Stimulated activated CD8-positive, alpha-beta memory T cell treated with anti-CD3 and anti-CD28 coated beads, Interleukin-2, amount 100 ng/mL, for 48 hours (primary cell): ENCODE data around the gene FAM47A.

ENCODE experiments used
- DNase-seq, 2 donors: peaks; one replicate each; pipeline ENCODE4 v3.0.0-alpha.2; 2020; ENCODE audit warnings: low read depth in 2 of 2

Gene FAM47A

DNA sequence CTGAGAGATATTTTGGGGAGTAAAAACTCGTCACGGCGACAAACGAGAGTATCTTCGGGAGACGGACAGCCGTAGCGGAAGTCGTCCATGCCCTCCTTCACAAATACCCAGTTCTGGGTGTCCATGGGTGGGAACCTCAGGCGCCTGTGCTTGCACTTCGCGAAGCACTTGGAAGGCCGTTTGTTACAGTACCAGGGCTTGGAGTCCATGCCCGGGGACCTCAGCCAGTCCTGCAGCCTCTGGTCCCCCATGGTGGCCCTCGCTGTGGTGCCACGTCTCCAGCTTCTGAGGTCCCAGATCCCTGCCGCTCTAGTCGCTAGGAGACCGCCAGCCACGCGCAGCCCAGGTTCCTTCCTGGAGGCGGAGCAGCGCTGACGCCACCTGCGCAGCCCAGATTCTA, at the start of gene FAM47A:
Gene FAM47A (minus strand): TSS at position 287 of the 400 bp plus-strand sequence. CDS start 36 bp downstream, at position 251.
- DNase-seq = no peak

- DNase-seq = no peak
These were observed 15.2 kb upstream of the FAM47A start for GRCh38 chrX:34147345-34147744.

- no peak for DNase-seq
These were observed 14.8 kb upstream of the FAM47A start for GRCh38 chrX:34146906-34147305.

- no peak for DNase-seq
These were observed 12.1 kb upstream of the FAM47A start for GRCh38 chrX:34144246-34144645.

DNA sequence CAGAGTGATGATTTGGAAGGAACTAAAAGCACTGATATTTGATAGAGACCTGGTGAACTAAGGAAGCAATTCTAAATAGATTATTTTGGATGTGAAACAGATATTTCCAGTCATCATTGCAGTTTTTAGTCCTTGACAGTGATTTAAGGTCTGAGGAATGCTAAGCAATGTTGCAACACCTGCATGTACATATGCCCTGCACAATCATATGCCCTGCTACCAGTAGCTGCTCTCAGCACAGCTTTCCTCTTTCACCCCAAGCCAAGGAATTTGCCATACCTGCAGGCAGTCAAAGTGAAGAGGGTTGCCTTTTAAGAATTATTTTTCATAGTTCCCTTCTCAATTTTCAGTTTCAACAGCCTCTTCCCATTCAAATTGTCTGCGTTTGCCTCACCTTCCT, 8.7 kb upstream of the FAM47A start:
- DNase-seq = no peak

DNA sequence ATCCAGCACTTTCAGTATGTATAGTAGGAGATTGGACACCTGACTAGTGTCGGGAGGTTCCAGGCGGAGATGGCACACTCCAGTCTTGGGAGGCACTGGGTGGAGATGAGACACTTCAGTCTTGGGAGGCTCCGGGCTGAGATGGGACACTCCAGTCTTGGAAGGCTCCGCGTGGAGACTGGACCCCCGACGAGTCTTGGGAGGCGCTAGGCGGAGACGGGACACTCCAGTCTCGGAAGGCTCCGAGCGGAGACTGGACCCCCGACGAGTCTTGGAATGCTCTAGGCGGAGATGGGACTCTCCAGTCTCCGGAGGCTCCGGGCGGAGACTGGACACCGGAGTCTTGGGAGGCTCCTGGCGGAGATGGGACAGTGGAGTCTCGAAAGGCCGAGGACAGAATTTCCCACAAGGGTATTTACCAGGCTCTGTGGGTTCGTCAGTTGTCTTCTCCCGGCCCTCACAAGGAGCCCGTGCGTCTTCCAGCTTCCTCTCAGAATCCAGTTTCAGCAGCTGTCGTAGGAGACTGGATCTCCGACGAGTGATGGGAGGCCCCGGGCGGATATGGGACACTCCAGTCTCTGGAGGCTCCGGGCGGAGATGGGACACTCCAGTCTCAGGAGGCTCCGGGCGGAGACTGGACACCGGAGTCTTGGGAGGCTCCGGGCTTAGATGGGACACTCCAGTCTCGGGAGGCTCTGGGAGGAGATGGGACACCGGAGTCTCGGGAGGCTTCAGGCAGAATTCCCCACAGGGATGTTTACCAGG, 952 bp downstream of the FAM47A start:
- DNase-seq = no peak

GRCh38 chrX:34130501-34130900, 1.6 kb downstream of the FAM47A start:
- DNase-seq = no peak

DNA sequence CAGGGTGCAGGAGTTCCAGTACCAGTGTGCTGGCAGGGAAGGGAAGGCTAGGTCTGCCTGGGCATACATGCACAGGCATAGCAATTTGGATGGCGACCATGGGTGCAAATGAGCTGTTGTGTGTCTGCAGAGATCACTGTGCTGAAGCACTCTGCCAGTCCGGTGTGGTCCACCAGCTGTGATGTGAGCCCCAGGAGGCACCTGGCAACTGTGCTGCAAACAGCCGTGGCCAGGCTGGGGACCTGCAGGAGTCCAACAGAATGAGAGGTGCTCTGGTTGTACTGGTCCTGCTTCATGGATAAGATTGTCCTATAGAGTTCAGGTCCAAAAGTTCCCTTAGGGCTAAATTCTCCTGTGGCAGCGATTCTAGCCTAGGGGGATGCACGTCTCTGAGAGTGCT, 6.1 kb downstream of the FAM47A start:
- no peak for DNase-seq

DNA sequence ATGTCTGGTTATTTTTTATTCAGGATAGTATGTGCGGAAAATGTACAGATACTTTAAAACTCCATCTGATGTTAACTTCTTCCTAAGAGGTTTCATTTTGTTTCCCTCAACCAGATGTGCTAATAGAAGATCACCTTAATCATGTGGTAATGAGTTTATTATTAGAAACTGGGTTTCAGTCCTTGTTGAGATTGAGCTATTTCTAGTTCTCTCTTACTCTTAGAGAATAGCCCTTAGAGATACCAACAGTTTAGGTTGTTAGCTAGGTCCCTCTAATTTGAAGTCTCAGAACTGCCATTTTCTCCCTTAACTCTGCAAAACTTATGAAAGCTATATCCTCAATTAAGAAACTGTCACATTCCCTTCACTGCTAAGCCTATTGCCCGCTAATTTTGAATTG, 13.0 kb downstream of the FAM47A start:
- no peak for DNase-seq

DNA sequence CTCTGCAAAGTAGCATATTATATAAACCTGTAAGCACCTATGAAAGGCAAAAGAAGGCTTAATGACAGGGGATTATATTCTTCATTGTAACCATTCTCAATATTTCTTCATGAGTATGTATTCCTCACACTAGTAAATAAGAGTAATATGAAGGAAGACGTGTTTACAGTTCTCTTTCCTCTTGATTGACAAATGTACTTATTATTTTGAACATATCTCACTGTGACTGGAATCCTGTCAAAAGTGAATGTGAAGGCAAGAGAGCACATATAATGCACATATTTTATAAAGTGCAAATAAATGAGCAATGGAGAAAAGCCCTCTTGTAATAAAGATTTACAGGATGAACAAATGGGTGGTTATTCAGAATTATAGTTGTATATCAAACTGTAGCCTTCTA, 19.7 kb downstream of the FAM47A start:
- no peak for DNase-seq
